ENCODE results near the gene BAD. TPM values are rescaled to one million over a fixed set of nuclear protein-coding genes. Genes with fewer than 3 reads are reported as not detected.
A peak's percentile ranks its signal among the peaks of the same experiment; 100 is the strongest.

Gene BAD
- total RNA-seq, 4 donors from 2014 or later, result 27.8 to 88.0 (median 76.3) TPM

DNA sequence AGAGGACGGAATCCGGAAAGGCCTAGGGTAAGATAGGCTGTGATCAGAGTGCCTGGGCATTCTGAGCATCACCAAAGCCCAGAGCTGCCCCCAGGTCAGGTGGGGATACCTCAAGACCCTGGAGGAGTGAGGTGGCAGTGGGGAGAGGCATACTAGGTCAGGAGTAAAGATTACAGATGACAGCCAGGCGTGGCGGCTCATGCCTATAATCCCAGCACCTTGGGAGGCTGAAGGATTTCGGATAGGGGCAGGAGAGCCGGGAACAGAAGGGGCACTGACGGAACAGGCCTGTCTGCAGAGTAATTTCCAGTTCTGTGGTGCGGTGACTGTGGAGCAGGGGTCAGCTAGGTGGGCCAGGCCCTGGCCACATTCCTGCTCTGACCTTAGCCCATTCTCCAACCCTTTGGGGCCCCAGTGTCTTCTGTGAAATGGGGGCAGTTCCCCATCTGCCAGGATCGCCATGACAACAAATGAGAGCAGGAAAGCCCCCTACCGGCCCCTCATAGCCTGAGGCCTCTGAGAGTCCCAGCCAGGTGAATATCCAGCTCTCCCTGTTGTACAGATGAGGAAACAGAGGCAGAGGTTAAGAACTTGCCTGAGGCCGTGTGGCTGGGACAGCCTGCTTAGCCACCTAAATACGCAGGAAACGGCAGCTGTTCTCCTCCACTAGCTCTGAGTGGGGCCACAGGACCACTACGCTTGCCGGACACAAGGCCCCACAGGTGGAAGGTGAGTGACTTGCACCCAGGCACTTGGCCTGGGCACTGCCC lies 9.2 kb downstream of the BAD start:
- no peak for DNase-seq
- H3K27ac ChIP-seq, result no peak overlapping the region
- H3K4me1 ChIP-seq, result peaks cover 6 to 9% of the 10 kb centered on the region in 2 donors
- no peaks in the 10 kb centered on the region for H3K27me3 ChIP-seq
- intact Hi-C loops (cut with DNase I; ENCODE audit: low total_unique reads) (no loop called here), in situ Hi-C loops (cut with MboI; ENCODE audit: low sequenced_read_pairs in 4 of 4) (no loop called here)
- no peak for ATAC-seq
- TF ChIP-seq, protein P1, sequence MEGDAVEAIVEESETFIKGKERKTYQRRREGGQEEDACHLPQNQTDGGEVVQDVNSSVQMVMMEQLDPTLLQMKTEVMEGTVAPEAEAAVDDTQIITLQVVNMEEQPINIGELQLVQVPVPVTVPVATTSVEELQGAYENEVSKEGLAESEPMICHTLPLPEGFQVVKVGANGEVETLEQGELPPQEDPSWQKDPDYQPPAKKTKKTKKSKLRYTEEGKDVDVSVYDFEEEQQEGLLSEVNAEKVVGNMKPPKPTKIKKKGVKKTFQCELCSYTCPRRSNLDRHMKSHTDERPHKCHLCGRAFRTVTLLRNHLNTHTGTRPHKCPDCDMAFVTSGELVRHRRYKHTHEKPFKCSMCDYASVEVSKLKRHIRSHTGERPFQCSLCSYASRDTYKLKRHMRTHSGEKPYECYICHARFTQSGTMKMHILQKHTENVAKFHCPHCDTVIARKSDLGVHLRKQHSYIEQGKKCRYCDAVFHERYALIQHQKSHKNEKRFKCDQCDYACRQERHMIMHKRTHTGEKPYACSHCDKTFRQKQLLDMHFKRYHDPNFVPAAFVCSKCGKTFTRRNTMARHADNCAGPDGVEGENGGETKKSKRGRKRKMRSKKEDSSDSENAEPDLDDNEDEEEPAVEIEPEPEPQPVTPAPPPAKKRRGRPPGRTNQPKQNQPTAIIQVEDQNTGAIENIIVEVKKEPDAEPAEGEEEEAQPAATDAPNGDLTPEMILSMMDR (IDR thresholded peaks at IDR 0.05 in 4 of 5, conservative IDR thresholded peaks at IDR 0.05 in 1 of 5), result no peak
- TF ChIP-seq POLR2A (IDR thresholded peaks at IDR 0.05), result no peak
- no peak overlapping the region for H3K4me3 ChIP-seq
- peaks cover 0 to 15% of the 10 kb centered on the region in 2 donors for H3K36me3 ChIP-seq
- H3K9me3 ChIP-seq, result no peaks in the 10 kb centered on the region

- H3K36me3 ChIP-seq, result peaks cover 0 to 12% of the 10 kb centered on the region in 2 donors
- H3K27ac ChIP-seq, result peak overlapping the region; percentile 94 to 99 (median 98)
- no peaks in the 10 kb centered on the region for H3K9me3 ChIP-seq
- in situ Hi-C loops (cut with MboI; ENCODE audit: low sequenced_read_pairs in 4 of 4) (no loop called here), intact Hi-C loops (cut with DNase I; ENCODE audit: low total_unique reads) (loop anchor here (1.0 to 5.0 kb wide), 7 partner anchors 15 to 82 kb away; partner anchors contain the start of genes BAD, FKBP2, PLCB3 and STIP1)
- no peaks in the 10 kb centered on the region for H3K27me3 ChIP-seq
- peak; percentile 35 to 47 for TF ChIP-seq POLR2A (IDR thresholded peaks at IDR 0.05)
- TF ChIP-seq, protein P1 (IDR thresholded peaks at IDR 0.05 in 4 of 5, conservative IDR thresholded peaks at IDR 0.05 in 1 of 5), result peak in 3 of 5 experiments; percentile 11 to 22 (median 16)
- DNase-seq (peak; percentile 99), ATAC-seq (peak; percentile 84 to 91)
- peaks cover 22% of the 10 kb centered on the region in 2 donors for H3K4me1 ChIP-seq
- peak overlapping the region; percentile 82 to 100 (median 93) for H3K4me3 ChIP-seq
Measured at GRCh38 chr11:64269540-64270220, 14.8 kb downstream of the BAD start.

- DNase-seq (peak in 1 of 2 donors; percentile 72), ATAC-seq (peak; percentile 1 to 25)
- no peaks in the 10 kb centered on the region for H3K27me3 ChIP-seq
- intact Hi-C loops (cut with DNase I; ENCODE audit: low total_unique reads) (loop anchor here (1.0 kb wide), 2 partner anchors 18 to 65 kb away; partner anchors contain the start of gene PLCB3), in situ Hi-C loops (cut with MboI; ENCODE audit: low sequenced_read_pairs in 4 of 4) (no loop called here)
- TF ChIP-seq POLR2A (IDR thresholded peaks at IDR 0.05), result no peak
- TF ChIP-seq, protein P1 (IDR thresholded peaks at IDR 0.05 in 4 of 5, conservative IDR thresholded peaks at IDR 0.05 in 1 of 5), result no peak
- peak overlapping the region; percentile 82 to 98 (median 92) for H3K4me3 ChIP-seq
- peaks cover 22% of the 10 kb centered on the region in 2 donors for H3K4me1 ChIP-seq
- no peaks in the 10 kb centered on the region for H3K9me3 ChIP-seq
- peak overlapping the region; percentile 94 to 99 (median 98) for H3K27ac ChIP-seq
- peaks cover 0 to 12% of the 10 kb centered on the region in 2 donors for H3K36me3 ChIP-seq
Measured at GRCh38 chr11:64268893-64269539, 15.4 kb downstream of the BAD start.

GRCh38 chr11:64268025-64268892 lies 16.2 kb downstream of the BAD start:
- peak in 1 of 2 donors; percentile 44 for DNase-seq
- Histone ChIP-seq H3K9me3 (no peaks in the 10 kb centered on the region), H3K4me3 (peak overlapping the region; percentile 82 to 98 (median 92)), H3K27me3 (no peaks in the 10 kb centered on the region), H3K4me1 (peaks cover 22% of the 10 kb centered on the region in 2 donors), H3K27ac (peak overlapping the region; percentile 94 to 99 (median 98)), H3K36me3 (peaks cover 0 to 15% of the 10 kb centered on the region in 2 donors)
- ATAC-seq, result no peak
- intact Hi-C loops (cut with DNase I; ENCODE audit: low total_unique reads) (no loop called here), in situ Hi-C loops (cut with MboI; ENCODE audit: low sequenced_read_pairs in 4 of 4) (no loop called here)
- TF ChIP-seq POLR2A (IDR thresholded peaks at IDR 0.05), result no peak
- TF ChIP-seq, protein P1 (IDR thresholded peaks at IDR 0.05 in 4 of 5, conservative IDR thresholded peaks at IDR 0.05 in 1 of 5), result no peak
